Stimulated activated CD4-positive, alpha-beta T cell treated with anti-CD3 and anti-CD28 coated beads, Interleukin-1b, Interleukin-23, amount 100 ng/mL, for 48 hours (primary cell): ENCODE data around the gene GALNT3.

ENCODE experiments used
- DNase-seq: peaks from one replicate; pipeline ENCODE4 v3.0.0-alpha.2; 2020

GALNT3 gene

GRCh38 chr2:165793779-165794535, at the start of gene GALNT3:
GALNT3 (minus strand) TSS chr2:165794247; CDS start chr2:165770700, 23,547 bp downstream.
- DNase-seq = peak; percentile 18

GRCh38 chr2:165843351-165843750, 49.3 kb upstream of the GALNT3 start:
- DNase-seq = no peak

GRCh38 chr2:165840333-165840958, 46.4 kb upstream of the GALNT3 start:
- no peak for DNase-seq

- DNase-seq = no peak
Measured at GRCh38 chr2:165839610-165840009, 45.6 kb upstream of the GALNT3 start.

GRCh38 chr2:165837122-165837521, 43.1 kb upstream of the GALNT3 start:
- no peak for DNase-seq

- DNase-seq = no peak
Measured at GRCh38 chr2:165835363-165835762, 41.3 kb upstream of the GALNT3 start.

GRCh38 chr2:165833156-165833555, 39.1 kb upstream of the GALNT3 start:
- DNase-seq = no peak

- no peak for DNase-seq
Measured at GRCh38 chr2:165827921-165828276, 33.9 kb upstream of the GALNT3 start.

GRCh38 chr2:165827016-165827920, 33.2 kb upstream of the GALNT3 start:
- no peak for DNase-seq

GRCh38 chr2:165825041-165825440, 31.0 kb upstream of the GALNT3 start:
- no peak for DNase-seq

- DNase-seq = no peak
Measured at GRCh38 chr2:165820296-165820695, 26.2 kb upstream of the GALNT3 start.

- no peak for DNase-seq
Measured at GRCh38 chr2:165818920-165819319, 24.9 kb upstream of the GALNT3 start.

- no peak for DNase-seq
Measured at GRCh38 chr2:165815299-165816141, 21.5 kb upstream of the GALNT3 start.

- no peak for DNase-seq
Measured at GRCh38 chr2:165814473-165814872, 20.4 kb upstream of the GALNT3 start.

- DNase-seq = no peak
Measured at GRCh38 chr2:165811592-165812370, 17.7 kb upstream of the GALNT3 start.

- no peak for DNase-seq
Measured at GRCh38 chr2:165810418-165810817, 16.4 kb upstream of the GALNT3 start.

GRCh38 chr2:165804719-165805118, 10.7 kb upstream of the GALNT3 start:
- DNase-seq = no peak

- no peak for DNase-seq
Measured at GRCh38 chr2:165803123-165803760, 9.2 kb upstream of the GALNT3 start.

GRCh38 chr2:165801176-165801575, 7.1 kb upstream of the GALNT3 start:
- DNase-seq = no peak

- no peak for DNase-seq
Measured at GRCh38 chr2:165796819-165797530, 2.9 kb upstream of the GALNT3 start.

GRCh38 chr2:165796129-165796528, 2.1 kb upstream of the GALNT3 start:
- no peak for DNase-seq
